Smooth muscle cell (in vitro differentiated cells): ENCODE results near the gene SIK3. TPM values are rescaled to one million over a fixed set of nuclear protein-coding genes. Genes with fewer than 3 reads are reported as not detected.

Experiments
- DNase-seq: peaks from one replicate; lab custom pipeline; 2025; ENCODE audit not compliant: unreplicated experiment; lab: John Stamatoyannopoulos, UW
- H2AFZ ChIP-seq: fragments of 200-600 bp; sonication (generic); 2 replicates; pipeline ENCODE4 v1.6.0; 2016; ENCODE audit warnings: antibody characterized with exemption, low read depth, mild to moderate bottlenecking
- H3F3A ChIP-seq: fragments of 200-600 bp; sonication (generic); 2 replicates; pipeline ENCODE4 v1.6.0; 2017; ENCODE audit warnings: antibody characterized with exemption, low read depth
- H3K27ac ChIP-seq: fragments of 200-600 bp; sonication (generic); 2 replicates; pipeline ENCODE4 v1.5.1; 2016; ENCODE audit warnings: low read depth, mild to moderate bottlenecking
- H3K27me3 ChIP-seq: fragments of 200-600 bp; sonication (generic); 2 replicates; pipeline ENCODE4 v1.6.1; 2016; ENCODE audit warnings: low read depth, mild to moderate bottlenecking
- H3K36me3 ChIP-seq: fragments of 200-600 bp; sonication (generic); 2 replicates; pipeline ENCODE4 v1.5.1; 2016; ENCODE audit warnings: low read depth
- H3K4me1 ChIP-seq: fragments of 200-600 bp; sonication (generic); 2 replicates; pipeline ENCODE4 v1.5.1; 2016; ENCODE audit warnings: low read depth
- H3K4me2 ChIP-seq: fragments of 200-600 bp; sonication (generic); 2 replicates; pipeline ENCODE4 v1.6.0; 2016; ENCODE audit warnings: mild to moderate bottlenecking
- H3K4me3 ChIP-seq: fragments of 200-600 bp; sonication (generic); 2 replicates; pipeline ENCODE4 v1.5.1; 2016; ENCODE audit warnings: mild to moderate bottlenecking
- H3K79me2 ChIP-seq: fragments of 200-600 bp; sonication (generic); 2 replicates; pipeline ENCODE4 v1.6.0; 2016; ENCODE audit warnings: low read depth, mild to moderate bottlenecking
- H3K9ac ChIP-seq: fragments of 200-600 bp; sonication (generic); 2 replicates; pipeline ENCODE4 v1.6.0; 2016; ENCODE audit warnings: low read depth
- H3K9me3 ChIP-seq: fragments of 200-600 bp; sonication (generic); replicated peaks from 2 replicates; pipeline ENCODE4 v1.5.1; 2016; ENCODE audit warnings: low read depth
- H4K20me1 ChIP-seq: fragments of 200-600 bp; sonication (generic); 2 replicates; pipeline ENCODE4 v1.6.0; 2016; ENCODE audit warnings: low read depth
- CTCF ChIP-seq: fragments of 200-600 bp; sonication (generic); IDR thresholded peaks from 2 replicates; pipeline ENCODE4 v1.5.1; 2017; ENCODE audit warnings: borderline replicate concordance, mild to moderate bottlenecking, antibody characterized with exemption; ENCODE audit not compliant: insufficient read depth, poor library complexity, severe bottlenecking
- WGBS: methylation state at CpG from one replicate; pipeline ENCODE4 v1.1.7; 2016; ENCODE audit warnings: low lambda C conversion rate; 5-methylcytosine and 5-hydroxymethylcytosine counted together
- polyA plus RNA-seq: library from polyadenylated mRNA; unstranded; fragments of >200 nt; fragmentation: Nextera tagmentation; extraction: Ambion mirVana; gene quantifications from 2 replicates; pipeline ENCODE4 v1.2.1, GENCODE V29; 2016
- total RNA-seq: library from RNA; depleted of rRNA; stranded (reverse); fragments of >200 nt; gene quantifications from 2 replicates; pipeline ENCODE4 v1.2.3, GENCODE V29; 2014

The SIK3 gene
- total and polyA plus RNA-seq, 2 experiments from 2014 or later = 11.0 to 11.9 TPM

GRCh38 chr11:116842117-116842516 lies 256.1 kb downstream of the SIK3 start:
- WGBS = 94% methylated on average over 4 of the region's 4 CpGs
- H3K27me3 ChIP-seq = no peaks in the 10 kb centered on the region
- no peaks in the 10 kb centered on the region for H3K79me2 ChIP-seq
- no peak for DNase-seq
- no peaks in the 10 kb centered on the region for H3K36me3 ChIP-seq
- no peak overlapping the region for H3K9ac ChIP-seq
- H2AFZ ChIP-seq = no peak overlapping the region
- H3K4me3 ChIP-seq = no peak overlapping the region
- no peak for TF ChIP-seq CTCF
- H3K4me1 ChIP-seq = peaks cover 3% of the 10 kb centered on the region
- no peaks in the 10 kb centered on the region for H3F3A ChIP-seq
- no peak overlapping the region for H3K4me2 ChIP-seq
- no peaks in the 10 kb centered on the region for H4K20me1 ChIP-seq
- no peak overlapping the region for H3K27ac ChIP-seq
- H3K9me3 ChIP-seq = no peaks in the 10 kb centered on the region

- peaks cover 3% of the 10 kb centered on the region for H3K4me1 ChIP-seq
- no peak overlapping the region for H3K4me2 ChIP-seq
- H3K36me3 ChIP-seq = no peaks in the 10 kb centered on the region
- H3K79me2 ChIP-seq = no peaks in the 10 kb centered on the region
- no peak for TF ChIP-seq CTCF
- WGBS = 84% methylated on average over 9 of the region's 9 CpGs
- no peaks in the 10 kb centered on the region for H4K20me1 ChIP-seq
- no peak overlapping the region for H3K4me3 ChIP-seq
- H3K9me3 ChIP-seq = no peaks in the 10 kb centered on the region
- H3K9ac ChIP-seq = no peak overlapping the region
- H3F3A ChIP-seq = no peaks in the 10 kb centered on the region
- DNase-seq = no peak
- no peak overlapping the region for H3K27ac ChIP-seq
- no peak overlapping the region for H2AFZ ChIP-seq
- no peaks in the 10 kb centered on the region for H3K27me3 ChIP-seq
Measured at GRCh38 chr11:116840746-116841296, 257.4 kb downstream of the SIK3 start.

GRCh38 chr11:116840224-116840745 lies 257.9 kb downstream of the SIK3 start:
- no peak for DNase-seq
- no peak for TF ChIP-seq CTCF
- H3K27ac ChIP-seq = no peak overlapping the region
- H3K27me3 ChIP-seq = no peaks in the 10 kb centered on the region
- no peaks in the 10 kb centered on the region for H3K9me3 ChIP-seq
- no peaks in the 10 kb centered on the region for H3F3A ChIP-seq
- H3K4me1 ChIP-seq = peaks cover 3% of the 10 kb centered on the region
- WGBS = 75% methylated on average over 6 of the region's 6 CpGs
- H3K36me3 ChIP-seq = no peaks in the 10 kb centered on the region
- no peaks in the 10 kb centered on the region for H4K20me1 ChIP-seq
- H3K4me2 ChIP-seq = no peak overlapping the region
- no peak overlapping the region for H3K9ac ChIP-seq
- no peak overlapping the region for H3K4me3 ChIP-seq
- no peak overlapping the region for H2AFZ ChIP-seq
- no peaks in the 10 kb centered on the region for H3K79me2 ChIP-seq
